GM21515 (cell line): ENCODE measurements around the gene REL.
"Not testable (repeated sequence)": the region's sequence is repeated elsewhere in the genome, so short reads cannot be mapped to it uniquely, and the experiment has no call there.

ENCODE experiments used
- ATAC-seq: cut with Tn5 transposase; IDR thresholded peaks from one replicate; pipeline ENCODE4 v1.9.1; 2021; ENCODE audit not compliant: unreplicated experiment

REL gene

GRCh38 chr2:60906395-60906794 lies 25.0 kb downstream of the REL start:
- ATAC-seq, result no peak

GRCh38 chr2:60907329-60907728 lies 26.0 kb downstream of the REL start:
- no peak for ATAC-seq

GRCh38 chr2:60925994-60926740 lies 44.8 kb downstream of the REL start:
- ATAC-seq, result no peak

GRCh38 chr2:60926741-60927552 lies 45.6 kb downstream of the REL start:
- no peak for ATAC-seq

- not testable (repeated sequence) for ATAC-seq
Measured at GRCh38 chr2:60932061-60932460, 50.7 kb downstream of the REL start.

- ATAC-seq, result no peak
Measured at GRCh38 chr2:60932954-60933353, 51.6 kb downstream of the REL start.

- no peak for ATAC-seq
Measured at GRCh38 chr2:60934165-60934722, 52.9 kb downstream of the REL start.

GRCh38 chr2:60936757-60937156 lies 55.4 kb downstream of the REL start:
- no peak for ATAC-seq

GRCh38 chr2:60938301-60938700 lies 56.9 kb downstream of the REL start:
- no peak for ATAC-seq

- ATAC-seq, result no peak
Measured at GRCh38 chr2:60939622-60940021, 58.2 kb downstream of the REL start.

- ATAC-seq, result no peak
Measured at GRCh38 chr2:60945341-60945740, 64.0 kb downstream of the REL start.

GRCh38 chr2:60947056-60947455 lies 65.7 kb downstream of the REL start:
- ATAC-seq, result no peak

GRCh38 chr2:60948161-60948560 lies 66.8 kb downstream of the REL start:
- ATAC-seq, result no peak

GRCh38 chr2:60948926-60949579 lies 67.7 kb downstream of the REL start:
- no peak for ATAC-seq

- no peak for ATAC-seq
Measured at GRCh38 chr2:60954139-60954538, 72.8 kb downstream of the REL start.

- no peak for ATAC-seq
Measured at GRCh38 chr2:60957224-60957623, 75.8 kb downstream of the REL start.

GRCh38 chr2:60957643-60958042 lies 76.3 kb downstream of the REL start:
- ATAC-seq, result no peak

- no peak for ATAC-seq
Measured at GRCh38 chr2:60958361-60958760, 77.0 kb downstream of the REL start.

GRCh38 chr2:60958800-60959199 lies 77.4 kb downstream of the REL start:
- ATAC-seq, result no peak

GRCh38 chr2:60959501-60959900 lies 78.1 kb downstream of the REL start:
- no peak for ATAC-seq

GRCh38 chr2:60960706-60961105 lies 79.3 kb downstream of the REL start:
- no peak for ATAC-seq

GRCh38 chr2:60961457-60961856 lies 80.1 kb downstream of the REL start:
- no peak for ATAC-seq
